GM18508 (cell line): Measurements from ENCODE around the gene NPEPL1.

Experiments used
- ATAC-seq: cut with Tn5 transposase; IDR thresholded peaks from one replicate; pipeline ENCODE4 v1.9.1; 2021; ENCODE audit warnings: moderate number of reproducible peaks; ENCODE audit not compliant: insufficient read depth, unreplicated experiment

Gene NPEPL1

DNA sequence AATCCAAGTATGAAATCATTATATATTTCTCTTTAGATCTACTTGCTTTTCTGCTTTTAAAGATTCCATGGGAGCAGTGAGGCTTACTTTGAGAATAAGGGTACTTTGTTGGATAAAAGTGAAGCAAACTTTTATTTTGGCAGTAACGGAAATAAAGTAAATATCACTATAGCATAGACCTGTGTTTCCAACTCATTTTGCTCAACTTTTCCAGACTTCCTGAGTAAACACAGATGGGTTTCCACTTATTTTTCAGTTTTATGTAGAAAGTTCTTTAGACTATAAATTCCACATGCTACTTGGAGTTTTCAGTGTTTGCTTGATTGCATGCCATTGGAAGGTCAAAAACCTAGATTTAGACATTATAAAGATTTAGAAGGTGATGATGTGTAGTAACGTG lies 35.3 kb upstream of the NPEPL1 start:
- no peak for ATAC-seq

GRCh38 chr20:58657986-58658385 lies 34.6 kb upstream of the NPEPL1 start:
- ATAC-seq = no peak

- no peak for ATAC-seq
Observed at GRCh38 chr20:58658760-58659159, 33.8 kb upstream of the NPEPL1 start.

GRCh38 chr20:58659841-58660240 lies 32.8 kb upstream of the NPEPL1 start:
- no peak for ATAC-seq

GRCh38 chr20:58660855-58661597 lies 31.6 kb upstream of the NPEPL1 start:
- no peak for ATAC-seq

- ATAC-seq = no peak
Observed at GRCh38 chr20:58661598-58662473, 30.8 kb upstream of the NPEPL1 start.

DNA sequence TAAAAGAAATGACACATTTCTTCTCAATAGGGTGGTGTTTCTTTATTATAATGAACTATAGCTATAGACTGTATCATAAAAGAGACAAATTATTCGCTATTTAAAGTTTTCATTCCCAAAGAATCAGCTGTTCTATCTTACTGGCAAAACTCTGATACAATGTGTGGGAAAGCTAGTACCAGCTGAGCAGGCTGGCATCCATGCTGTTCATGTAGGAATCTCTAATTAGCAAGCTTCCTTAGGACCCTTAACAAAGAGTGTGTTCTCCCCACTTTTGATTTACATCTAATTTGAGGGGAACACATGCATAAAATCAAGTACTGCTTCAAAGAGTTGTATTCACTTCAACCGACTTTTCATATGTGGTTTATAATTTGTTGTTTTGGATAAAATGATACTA lies 28.3 kb upstream of the NPEPL1 start:
- no peak for ATAC-seq

DNA sequence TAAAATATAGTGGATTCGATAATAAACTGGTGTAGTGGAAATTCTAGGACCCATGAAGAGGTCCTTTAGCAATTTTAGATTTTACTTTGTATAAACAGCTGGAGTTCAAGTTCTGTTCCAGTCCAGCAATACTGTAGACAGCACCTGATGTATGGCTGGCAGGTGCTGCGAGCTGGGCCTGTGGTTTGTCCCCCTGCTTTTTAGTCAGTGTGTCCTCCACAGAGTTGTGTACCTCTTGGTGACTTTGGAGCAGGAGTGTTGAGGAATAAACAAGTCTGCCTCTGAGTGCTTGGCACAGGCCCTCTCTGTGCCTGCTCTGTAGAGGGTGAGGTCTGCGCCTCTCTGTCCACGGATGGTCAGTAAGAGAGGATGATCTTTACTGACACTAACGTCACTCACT lies 27.7 kb upstream of the NPEPL1 start:
- no peak for ATAC-seq

DNA sequence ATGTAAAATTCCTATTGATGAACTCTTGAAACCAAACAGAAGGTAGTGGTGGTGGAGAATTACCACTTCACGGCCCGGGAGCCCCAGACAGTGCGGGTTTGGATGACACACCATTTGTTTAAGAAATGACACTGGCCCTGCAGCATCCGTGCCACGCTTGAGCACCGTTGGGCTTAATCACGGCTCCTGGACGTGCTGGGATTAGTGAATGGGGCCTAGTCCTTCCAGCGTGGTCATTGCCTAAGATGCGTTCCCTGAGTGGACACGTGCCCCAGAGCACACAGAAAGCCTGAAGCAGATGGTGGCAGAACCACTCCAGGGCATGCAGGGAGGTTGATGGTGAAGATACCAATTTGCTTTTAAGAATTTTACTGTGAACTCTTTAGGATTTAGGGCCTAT lies 27.0 kb upstream of the NPEPL1 start:
- ATAC-seq = no peak

DNA sequence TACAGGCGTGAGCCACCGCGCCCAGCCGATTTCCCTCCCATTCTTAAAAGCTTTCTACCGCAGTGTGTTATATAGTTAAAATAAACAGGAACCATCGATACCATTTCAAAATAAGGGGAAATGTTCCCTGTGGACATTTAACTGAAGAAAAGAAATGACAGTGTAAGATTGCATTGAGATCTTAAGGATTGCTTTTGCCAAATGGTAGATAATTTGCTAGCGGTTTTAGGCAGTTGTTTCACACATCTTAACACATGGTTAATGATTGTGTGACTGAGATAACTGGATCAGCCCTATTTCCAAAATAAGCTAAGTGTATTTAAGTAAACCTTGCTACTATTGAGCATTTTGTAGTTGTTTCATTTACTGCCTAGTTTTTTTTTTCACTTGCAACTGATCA lies 25.9 kb upstream of the NPEPL1 start:
- no peak for ATAC-seq

GRCh38 chr20:58667975-58668374 lies 24.6 kb upstream of the NPEPL1 start:
- no peak for ATAC-seq

GRCh38 chr20:58668901-58669286 lies 23.7 kb upstream of the NPEPL1 start:
- no peak for ATAC-seq

- no peak for ATAC-seq
Observed at GRCh38 chr20:58669287-58670006, 23.2 kb upstream of the NPEPL1 start.

DNA sequence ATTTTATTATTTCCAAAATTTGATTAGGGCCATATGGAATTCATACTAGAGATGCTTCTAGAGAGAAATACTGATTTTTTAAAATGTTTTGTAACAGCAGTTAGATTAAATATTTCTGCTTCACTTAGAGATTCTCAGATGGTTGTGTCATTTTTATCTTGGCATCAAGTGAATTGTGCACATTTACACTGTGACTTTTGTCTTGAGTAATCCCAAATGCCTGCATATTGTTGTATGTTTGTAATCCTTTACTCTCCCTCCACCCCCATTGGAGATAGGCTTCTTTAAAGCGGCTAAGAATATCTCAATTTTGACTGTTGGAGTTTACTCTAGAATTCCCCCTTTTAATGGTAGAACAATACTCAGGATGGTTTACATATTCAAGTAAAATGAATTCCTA lies 22.5 kb upstream of the NPEPL1 start:
- ATAC-seq = no peak

DNA sequence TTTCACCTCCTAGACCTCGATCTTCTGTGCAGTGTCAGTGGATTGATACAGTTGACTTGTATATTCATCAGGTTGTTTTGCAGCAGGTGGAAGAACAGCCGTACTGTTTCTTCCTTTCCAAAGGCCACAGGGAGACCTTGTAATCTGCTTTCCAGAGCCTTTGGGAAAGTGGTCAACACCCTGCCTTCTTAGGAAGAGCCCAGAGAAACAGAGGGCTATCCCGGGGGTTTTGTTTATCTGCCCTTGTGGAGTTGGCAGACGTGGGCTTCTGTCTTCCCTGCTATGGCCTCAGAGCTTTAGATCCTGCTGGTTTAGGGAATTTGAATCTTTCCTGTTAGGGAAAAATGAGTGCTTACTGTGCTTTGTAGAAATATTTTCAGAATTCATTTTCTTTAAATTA lies 21.9 kb upstream of the NPEPL1 start:
- no peak for ATAC-seq

DNA sequence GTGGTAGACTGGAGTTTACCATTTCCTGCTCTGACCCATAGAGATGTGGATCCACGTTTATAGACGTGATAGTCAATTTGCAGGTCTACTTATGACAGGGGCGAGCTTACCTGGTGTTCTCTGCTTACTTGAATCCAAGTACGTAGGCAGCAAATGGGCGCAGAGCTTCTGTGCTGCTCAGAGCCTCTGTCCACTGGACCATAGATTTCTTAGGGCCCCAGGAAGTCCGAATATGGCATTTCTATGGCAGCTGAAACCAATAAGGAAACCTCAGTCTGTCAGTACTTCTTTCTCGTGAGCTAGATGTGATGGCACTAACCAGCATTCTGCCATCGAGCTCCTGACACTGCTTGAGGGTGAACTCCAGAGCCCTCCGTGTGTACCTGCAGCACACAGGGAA lies 19.5 kb upstream of the NPEPL1 start:
- no peak for ATAC-seq

GRCh38 chr20:58675146-58675584 lies 17.4 kb upstream of the NPEPL1 start:
- ATAC-seq = no peak

- ATAC-seq = no peak
Observed at GRCh38 chr20:58675641-58676040, 17.0 kb upstream of the NPEPL1 start.

GRCh38 chr20:58676161-58676560 lies 16.4 kb upstream of the NPEPL1 start:
- ATAC-seq = no peak

DNA sequence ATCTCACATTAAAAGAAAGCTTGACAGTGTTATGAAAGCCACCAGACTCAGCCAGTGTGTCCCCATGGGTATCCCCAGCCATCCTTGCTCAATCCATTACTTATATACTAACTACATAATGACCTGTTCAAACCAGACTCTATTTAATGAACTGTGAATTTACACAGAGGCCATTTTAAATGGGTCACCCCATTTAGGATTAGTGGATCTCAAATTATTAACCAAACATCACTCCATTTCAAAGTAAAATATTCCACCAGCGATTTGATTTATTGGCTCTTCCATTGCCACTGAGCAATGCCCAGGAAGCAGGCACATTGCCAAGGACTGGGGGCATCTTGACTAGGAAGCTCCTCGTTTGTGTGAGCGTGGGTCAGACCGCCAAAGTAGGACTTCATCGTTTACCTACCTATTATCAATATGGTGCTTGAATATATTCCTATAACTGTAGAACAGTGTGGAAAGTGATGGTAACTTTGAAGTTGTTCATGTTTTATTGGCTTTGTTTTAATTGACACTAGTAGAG lies 15.5 kb upstream of the NPEPL1 start:
- ATAC-seq = no peak

DNA sequence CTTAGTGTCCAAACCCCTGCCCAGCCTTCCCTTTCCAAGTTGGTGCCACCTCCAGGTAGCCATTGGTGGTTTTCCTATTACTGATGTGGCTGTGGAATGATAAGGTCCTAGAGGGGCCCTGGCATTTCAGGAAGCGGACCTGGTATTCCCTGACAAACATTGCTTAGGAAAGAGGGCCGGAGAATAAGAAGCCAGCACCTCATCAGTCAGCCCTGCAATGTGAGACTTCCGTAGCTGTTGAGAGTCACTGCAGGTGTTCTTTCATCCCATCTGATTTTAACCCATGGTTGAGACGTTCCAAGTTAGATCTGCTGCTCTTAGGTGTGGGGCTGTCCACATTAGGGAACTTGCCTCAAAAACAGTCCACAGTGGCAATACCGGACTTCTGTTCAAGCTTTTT lies 14.8 kb upstream of the NPEPL1 start:
- ATAC-seq = no peak
